ENCODE results near the gene PPARA. TPM values are rescaled to one million over a fixed set of nuclear protein-coding genes. Genes with fewer than 3 reads are reported as not detected.

The PPARA gene
- total and polyA plus RNA-seq, 9 of the 15 experiments (the other 6 are each of a cell fraction or from before 2014, with no cell fraction given) = 0.64 to 5.3 (median 3.5) TPM

GRCh38 chr22:46162771-46163556, 12.6 kb downstream of the PPARA start:
- Histone ChIP-seq H3K36me3 (ENCODE audit: control insufficient read depth, insufficient read depth, low read length) (no peaks in the 10 kb centered on the region), H3K9me1 (ENCODE audit: control insufficient read depth, insufficient read depth, low read length) (no peaks in the 10 kb centered on the region), H4K20me1 (replicated peaks; ENCODE audit: control insufficient read depth, insufficient read depth, low read length) (no peaks in the 10 kb centered on the region), H3K4me3 (no peak overlapping the region), H3K79me2 (ENCODE audit: control insufficient read depth, insufficient read depth, low read length) (no peaks in the 10 kb centered on the region), H3K4me1 (replicated peaks in 1 of 2; ENCODE audit: control insufficient read depth in 2 of 2, insufficient read depth in 2 of 2, low read length in 2 of 2) (no peaks in the 10 kb centered on the region; a peak in 2 of 5 replicates), H3K9ac (ENCODE audit: insufficient read depth in 1 of 2, low read depth in 2 of 2, low read length in 2 of 2) (no peak overlapping the region; a peak in 1 of 4 replicates), H3K4me2 (ENCODE audit: insufficient read depth, low read length) (no peak overlapping the region), H3K9me3 (replicated peaks; ENCODE audit: control insufficient read depth, insufficient read depth, low read depth, low read length) (no peaks in the 10 kb centered on the region), H3K27ac (ENCODE audit: extremely low read depth, low read depth, low read length) (no peak overlapping the region), H3K27me3 (ENCODE audit: control insufficient read depth in 2 of 2, insufficient read depth in 2 of 2, low read length in 2 of 2) (no peaks in the 10 kb centered on the region), H2AFZ (ENCODE audit: low read depth, low read length) (no peak overlapping the region)
- no peak for DNase-seq (ENCODE audit: extremely low read depth in 1 of 4, low spot score in 3 of 4)
- WGBS (ENCODE audit: insufficient coverage, low coverage, missing lambda C conversion rate) = 63% methylated on average over 15 of the region's 17 CpGs
- ATAC-seq = no peak
- intact Hi-C loops (cut with micrococcal nuclease) = no loop called here
- no TSS peak for BruUV-seq (replicated peaks)
- ChIA-PET CTCF (ENCODE audit: low intra/inter-chr PET ratio) (interaction anchor here (0.6 kb wide), 1 partner anchor 16 kb away, joined by 3 read pairs; no protein-coding TSS in a partner anchor), POLR2A (no interaction called here)
- TF ChIP-seq, protein P1, sequence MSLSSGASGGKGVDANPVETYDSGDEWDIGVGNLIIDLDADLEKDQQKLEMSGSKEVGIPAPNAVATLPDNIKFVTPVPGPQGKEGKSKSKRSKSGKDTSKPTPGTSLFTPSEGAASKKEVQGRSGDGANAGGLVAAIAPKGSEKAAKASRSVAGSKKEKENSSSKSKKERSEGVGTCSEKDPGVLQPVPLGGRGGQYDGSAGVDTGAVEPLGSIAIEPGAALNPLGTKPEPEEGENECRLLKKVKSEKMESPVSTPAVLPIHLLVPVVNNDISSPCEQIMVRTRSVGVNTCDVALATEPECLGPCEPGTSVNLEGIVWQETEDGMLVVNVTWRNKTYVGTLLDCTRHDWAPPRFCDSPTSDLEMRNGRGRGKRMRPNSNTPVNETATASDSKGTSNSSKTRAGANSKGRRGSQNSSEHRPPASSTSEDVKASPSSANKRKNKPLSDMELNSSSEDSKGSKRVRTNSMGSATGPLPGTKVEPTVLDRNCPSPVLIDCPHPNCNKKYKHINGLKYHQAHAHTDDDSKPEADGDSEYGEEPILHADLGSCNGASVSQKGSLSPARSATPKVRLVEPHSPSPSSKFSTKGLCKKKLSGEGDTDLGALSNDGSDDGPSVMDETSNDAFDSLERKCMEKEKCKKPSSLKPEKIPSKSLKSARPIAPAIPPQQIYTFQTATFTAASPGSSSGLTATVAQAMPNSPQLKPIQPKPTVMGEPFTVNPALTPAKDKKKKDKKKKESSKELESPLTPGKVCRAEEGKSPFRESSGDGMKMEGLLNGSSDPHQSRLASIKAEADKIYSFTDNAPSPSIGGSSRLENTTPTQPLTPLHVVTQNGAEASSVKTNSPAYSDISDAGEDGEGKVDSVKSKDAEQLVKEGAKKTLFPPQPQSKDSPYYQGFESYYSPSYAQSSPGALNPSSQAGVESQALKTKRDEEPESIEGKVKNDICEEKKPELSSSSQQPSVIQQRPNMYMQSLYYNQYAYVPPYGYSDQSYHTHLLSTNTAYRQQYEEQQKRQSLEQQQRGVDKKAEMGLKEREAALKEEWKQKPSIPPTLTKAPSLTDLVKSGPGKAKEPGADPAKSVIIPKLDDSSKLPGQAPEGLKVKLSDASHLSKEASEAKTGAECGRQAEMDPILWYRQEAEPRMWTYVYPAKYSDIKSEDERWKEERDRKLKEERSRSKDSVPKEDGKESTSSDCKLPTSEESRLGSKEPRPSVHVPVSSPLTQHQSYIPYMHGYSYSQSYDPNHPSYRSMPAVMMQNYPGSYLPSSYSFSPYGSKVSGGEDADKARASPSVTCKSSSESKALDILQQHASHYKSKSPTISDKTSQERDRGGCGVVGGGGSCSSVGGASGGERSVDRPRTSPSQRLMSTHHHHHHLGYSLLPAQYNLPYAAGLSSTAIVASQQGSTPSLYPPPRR (CRISPR knock-in tag; IDR thresholded peaks at IDR 0.05; ENCODE audit: borderline replicate concordance) = no peak
- no peak for TF ChIP-seq ZNF143 (CRISPR knock-in tag; IDR thresholded peaks at IDR 0.05)
- TF ChIP-seq, protein P2, sequence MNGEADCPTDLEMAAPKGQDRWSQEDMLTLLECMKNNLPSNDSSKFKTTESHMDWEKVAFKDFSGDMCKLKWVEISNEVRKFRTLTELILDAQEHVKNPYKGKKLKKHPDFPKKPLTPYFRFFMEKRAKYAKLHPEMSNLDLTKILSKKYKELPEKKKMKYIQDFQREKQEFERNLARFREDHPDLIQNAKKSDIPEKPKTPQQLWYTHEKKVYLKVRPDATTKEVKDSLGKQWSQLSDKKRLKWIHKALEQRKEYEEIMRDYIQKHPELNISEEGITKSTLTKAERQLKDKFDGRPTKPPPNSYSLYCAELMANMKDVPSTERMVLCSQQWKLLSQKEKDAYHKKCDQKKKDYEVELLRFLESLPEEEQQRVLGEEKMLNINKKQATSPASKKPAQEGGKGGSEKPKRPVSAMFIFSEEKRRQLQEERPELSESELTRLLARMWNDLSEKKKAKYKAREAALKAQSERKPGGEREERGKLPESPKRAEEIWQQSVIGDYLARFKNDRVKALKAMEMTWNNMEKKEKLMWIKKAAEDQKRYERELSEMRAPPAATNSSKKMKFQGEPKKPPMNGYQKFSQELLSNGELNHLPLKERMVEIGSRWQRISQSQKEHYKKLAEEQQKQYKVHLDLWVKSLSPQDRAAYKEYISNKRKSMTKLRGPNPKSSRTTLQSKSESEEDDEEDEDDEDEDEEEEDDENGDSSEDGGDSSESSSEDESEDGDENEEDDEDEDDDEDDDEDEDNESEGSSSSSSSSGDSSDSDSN (IDR thresholded peaks at IDR 0.05; ENCODE audit: borderline replicate concordance in 1 of 2, low read depth in 2 of 2, low read length in 2 of 2) = no peak
- TF ChIP-seq, protein P3, sequence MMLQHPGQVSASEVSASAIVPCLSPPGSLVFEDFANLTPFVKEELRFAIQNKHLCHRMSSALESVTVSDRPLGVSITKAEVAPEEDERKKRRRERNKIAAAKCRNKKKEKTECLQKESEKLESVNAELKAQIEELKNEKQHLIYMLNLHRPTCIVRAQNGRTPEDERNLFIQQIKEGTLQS (IDR thresholded peaks at IDR 0.05) = no peak
- TF ChIP-seq, protein P3 (CRISPR knock-in tag; conservative IDR thresholded peaks at IDR 0.05) = no peak
- TF ChIP-seq FOXP1 (CRISPR knock-in tag; IDR thresholded peaks at IDR 0.05) = no peak
- TF ChIP-seq HCFC1 (IDR thresholded peaks at IDR 0.05; ENCODE audit: low read depth, low read length) = no peak
- TF ChIP-seq, protein P4, sequence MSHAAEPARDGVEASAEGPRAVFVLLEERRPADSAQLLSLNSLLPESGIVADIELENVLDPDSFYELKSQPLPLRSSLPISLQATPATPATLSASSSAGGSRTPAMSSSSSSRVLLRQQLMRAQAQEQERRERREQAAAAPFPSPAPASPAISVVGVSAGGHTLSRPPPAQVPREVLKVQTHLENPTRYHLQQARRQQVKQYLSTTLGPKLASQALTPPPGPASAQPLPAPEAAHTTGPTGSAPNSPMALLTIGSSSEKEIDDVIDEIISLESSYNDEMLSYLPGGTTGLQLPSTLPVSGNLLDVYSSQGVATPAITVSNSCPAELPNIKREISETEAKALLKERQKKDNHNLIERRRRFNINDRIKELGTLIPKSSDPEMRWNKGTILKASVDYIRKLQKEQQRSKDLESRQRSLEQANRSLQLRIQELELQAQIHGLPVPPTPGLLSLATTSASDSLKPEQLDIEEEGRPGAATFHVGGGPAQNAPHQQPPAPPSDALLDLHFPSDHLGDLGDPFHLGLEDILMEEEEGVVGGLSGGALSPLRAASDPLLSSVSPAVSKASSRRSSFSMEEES (CRISPR knock-in tag; IDR thresholded peaks at IDR 0.05) = no peak
- TF ChIP-seq SMAD4 (CRISPR knock-in tag; conservative IDR thresholded peaks at IDR 0.05) = no peak
- no peak for FAIRE-seq
- in situ Hi-C loops (cut with MboI) = no loop called here

All from K562 (cell line).